NCI-H446 treated with DMSO at 0.1 percent for 48 hours (cell line): ENCODE measurements around the gene KIF18B.
A peak's percentile ranks its signal among the peaks of the same experiment; 100 is the strongest.
"Not testable (repeated sequence)": the region's sequence is repeated elsewhere in the genome, so short reads cannot be mapped to it uniquely, and the experiment has no call there.

Experiments used
- DNase-seq: peaks from one replicate; lab custom pipeline; 2025; lab: John Stamatoyannopoulos, UW

KIF18B gene

GRCh38 chr17:44969144-44969780 lies 21.7 kb upstream of the KIF18B start:
- DNase-seq: no peak

GRCh38 chr17:44968225-44969143 lies 20.9 kb upstream of the KIF18B start, which contains the start of gene C1QL1:
C1QL1 (minus strand) TSS chr17:44968303; CDS start chr17:44968048, 255 bp downstream.
- DNase-seq: peak; percentile 70

DNA sequence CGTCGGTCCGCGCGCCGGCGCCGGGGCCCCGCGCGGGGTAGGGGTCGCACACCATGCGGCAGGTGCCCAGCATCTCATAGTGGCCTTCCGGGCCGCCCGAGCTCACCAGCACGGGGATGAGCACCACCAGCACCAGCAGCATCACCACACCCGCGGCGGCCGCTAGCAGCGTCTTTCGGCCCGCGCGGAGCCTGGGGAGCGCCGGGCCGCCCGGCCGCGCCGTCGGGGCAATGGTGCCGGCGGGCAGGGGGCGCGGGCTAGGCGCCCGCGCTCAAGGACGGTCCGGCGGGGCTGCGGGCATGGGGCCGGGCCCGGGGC lies 20.3 kb upstream of the KIF18B start:
- no peak for DNase-seq

DNA sequence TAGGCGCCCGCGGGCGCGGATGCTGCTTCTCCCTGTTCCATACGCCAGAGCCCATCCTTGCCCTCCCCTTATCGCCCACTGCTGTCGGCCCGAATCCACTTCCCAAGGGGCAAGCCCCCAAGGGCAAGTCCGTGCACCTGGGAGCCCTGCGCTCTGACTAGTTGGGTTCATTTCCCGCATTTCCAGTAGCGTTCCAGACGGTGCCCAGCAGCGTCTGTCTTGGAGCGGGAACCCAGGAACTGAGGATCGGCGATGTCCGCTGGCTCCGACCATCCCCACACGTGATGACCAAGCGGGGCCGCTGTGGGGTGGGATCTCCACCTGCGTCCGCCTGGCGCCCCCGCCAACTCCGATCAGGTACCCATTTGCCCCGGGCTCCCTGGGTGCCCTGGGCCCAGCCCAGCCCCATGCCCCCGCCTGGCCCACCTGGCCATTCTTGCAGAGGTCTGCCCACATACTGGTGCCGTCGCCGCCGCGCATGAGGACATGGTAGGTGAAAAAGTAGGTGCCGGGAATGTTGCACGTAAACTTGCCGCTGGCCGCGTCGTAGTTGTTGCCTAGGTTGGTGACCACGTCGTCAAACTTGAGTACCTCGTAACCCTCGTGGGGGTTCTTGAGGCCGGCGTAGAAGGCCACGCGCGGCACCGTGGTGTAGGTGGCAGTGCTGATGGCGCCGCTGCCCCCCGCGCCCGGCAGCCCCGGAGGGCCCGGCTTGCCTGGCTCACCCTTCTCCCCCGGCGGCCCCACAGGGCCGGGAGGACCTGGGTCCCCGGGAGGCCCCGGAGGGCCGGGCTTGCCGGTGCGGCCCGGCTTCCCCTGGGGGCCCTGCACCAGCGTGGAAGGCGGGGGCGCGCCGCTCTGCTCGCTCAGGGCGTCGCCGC lies 19.7 kb upstream of the KIF18B start:
- no peak for DNase-seq

GRCh38 chr17:44966348-44967025 lies 18.9 kb upstream of the KIF18B start:
- DNase-seq: no peak

DNA sequence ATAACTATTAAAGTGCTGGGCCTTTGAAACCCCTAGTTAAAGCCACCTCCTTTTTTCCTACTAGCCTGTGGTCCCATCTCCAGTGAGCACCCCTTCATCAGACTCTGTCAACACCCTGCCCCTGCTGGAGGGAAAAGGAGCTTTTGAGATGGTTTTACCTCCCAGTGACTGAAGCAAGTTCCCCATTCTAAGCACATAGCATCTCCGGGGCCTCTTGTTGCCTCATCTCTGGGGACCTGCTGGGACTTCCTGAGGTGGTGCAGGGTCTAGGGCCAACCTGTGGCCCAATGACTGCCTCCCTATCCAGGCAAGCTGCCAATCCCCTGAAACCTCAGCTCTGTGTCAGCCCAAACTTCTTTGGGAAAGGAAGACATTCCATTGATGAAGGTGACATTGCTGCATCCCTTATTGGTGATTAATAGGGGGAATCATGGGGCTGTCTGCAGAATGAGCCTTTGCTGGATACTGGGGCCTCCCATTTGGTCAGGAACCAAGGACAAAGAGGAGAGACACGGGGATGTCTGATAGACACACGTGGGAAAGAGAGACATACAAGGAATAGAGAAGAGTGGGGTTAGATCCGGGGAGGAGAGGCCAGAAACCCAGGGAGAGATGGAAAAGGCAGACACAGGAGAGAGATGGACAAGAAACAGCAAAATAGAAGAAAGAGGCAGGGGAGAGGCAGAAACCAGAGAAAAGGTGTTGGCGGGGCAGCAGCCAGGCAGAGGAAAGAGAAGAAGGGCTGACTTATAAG lies 18.1 kb upstream of the KIF18B start:
- DNase-seq: no peak

GRCh38 chr17:44961921-44962350 lies 14.4 kb upstream of the KIF18B start:
- peak; percentile 8 for DNase-seq

DNA sequence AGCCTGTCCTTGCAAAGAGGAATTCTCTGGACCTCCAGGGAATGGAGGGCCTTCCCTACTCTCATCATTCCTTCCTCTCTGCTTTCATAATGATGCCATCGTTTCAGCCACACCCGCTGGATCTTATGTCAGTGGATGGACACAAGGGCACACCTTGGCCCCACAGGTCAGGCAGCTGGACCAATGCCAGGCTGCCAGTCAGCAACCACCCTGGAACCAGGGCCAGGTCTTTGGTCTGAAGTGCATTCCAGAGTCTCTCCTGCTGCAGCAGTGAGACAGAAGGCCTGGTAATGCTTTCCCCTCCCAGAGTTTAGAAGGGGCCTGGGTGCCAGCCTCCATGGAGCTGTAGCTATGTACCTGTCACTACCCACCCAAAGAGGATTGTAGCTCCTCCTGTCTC lies 13.1 kb upstream of the KIF18B start:
- DNase-seq: no peak

DNA sequence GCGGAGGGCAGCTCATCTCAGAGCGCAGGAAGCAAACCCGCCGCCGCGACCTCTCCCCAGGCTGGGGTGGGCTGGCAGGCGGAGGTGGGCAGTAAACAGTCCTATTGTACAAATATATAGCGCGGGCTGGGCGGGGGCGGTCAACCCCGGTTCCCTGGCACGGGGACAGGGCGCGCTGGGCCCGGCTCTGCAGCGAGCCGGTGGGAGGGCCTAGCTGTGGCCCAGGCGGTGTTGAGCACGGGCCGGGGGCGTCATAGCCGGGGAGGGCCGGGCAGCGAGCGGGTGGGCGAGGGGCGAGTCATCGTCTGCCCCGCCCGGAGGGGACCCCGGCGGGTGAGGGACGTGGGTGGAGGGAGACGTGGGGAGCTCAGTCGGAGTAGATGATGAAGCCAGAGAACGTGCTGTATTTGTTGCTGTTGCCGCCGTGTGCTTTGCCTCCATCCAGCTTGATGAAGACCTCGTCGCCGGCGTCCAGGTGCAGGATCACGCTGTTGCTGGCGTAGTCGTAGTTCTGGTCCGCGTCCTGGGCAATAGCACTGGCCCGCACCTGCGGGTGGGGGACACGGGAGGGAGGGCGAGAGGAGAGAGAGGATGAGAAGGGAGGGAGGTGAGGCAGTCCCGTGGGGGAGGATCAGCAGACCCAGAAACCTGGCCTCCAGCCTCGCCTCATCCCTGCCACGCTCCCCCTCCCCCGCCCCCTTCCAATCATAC lies 12.4 kb upstream of the KIF18B start:
- no peak for DNase-seq

GRCh38 chr17:44956998-44957981 lies 9.7 kb upstream of the KIF18B start:
- DNase-seq: no peak

DNA sequence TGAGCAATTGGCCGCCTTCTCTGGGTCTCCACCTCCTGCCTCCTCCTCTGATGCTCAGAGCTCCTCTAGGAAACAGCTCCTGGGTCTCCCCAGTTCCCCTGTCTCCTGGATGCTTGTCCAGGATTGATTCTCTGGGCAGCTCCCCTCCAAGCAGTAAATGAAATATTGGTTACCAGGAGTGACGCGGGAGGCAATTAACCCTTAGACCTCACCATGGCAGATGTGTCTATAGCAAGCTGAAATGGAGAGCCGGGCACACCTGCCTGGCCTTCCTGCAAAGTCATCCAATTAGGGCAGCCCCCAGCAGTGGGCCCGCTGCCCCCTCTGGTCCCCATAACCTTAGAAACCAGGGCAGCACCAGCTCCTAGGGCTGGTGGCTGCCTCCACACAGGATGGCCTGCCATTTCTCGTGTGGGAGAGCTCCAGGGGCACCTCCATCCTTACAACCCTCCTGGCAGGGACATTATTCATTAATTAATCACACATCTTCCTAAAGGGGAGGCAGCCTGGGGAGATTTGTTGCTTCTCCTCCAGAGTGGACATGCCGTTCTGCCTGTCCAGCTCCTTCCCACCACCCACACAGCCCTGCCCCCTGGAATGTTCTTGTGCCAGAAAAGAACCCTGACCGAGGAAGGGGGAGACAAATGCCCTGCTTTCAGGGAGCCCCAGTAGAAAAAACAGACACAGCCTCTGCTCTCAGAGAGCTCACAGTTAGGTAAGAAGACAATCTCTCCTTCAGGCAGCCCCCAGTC lies 8.3 kb upstream of the KIF18B start:
- DNase-seq: no peak

GRCh38 chr17:44952946-44953475 lies 5.4 kb upstream of the KIF18B start:
- no peak for DNase-seq

- no peak for DNase-seq
Observed at GRCh38 chr17:44948315-44948795, 782 bp upstream of the KIF18B start.

DNA sequence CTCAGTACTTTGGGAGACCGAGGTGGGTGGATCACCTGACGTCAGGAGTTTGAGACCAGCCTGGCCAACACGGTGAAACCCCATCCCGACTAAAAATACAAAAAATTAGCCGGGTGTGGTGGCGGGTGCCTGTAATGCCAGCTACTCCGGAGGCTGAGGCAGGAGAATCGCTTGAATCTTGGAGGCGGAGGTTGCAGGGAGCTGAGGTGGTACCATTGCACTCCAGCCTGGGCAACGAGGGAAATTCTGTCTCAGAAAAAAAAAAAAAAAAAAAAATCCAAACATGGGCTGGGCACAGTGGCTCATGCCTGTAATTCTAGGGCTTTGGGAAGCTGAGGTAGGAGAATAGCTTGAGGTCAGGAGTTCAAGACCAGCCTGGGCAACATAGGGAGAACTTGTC lies 1.9 kb downstream of the KIF18B start:
- DNase-seq: not testable (repeated sequence)

GRCh38 chr17:44942456-44942855 lies 5.1 kb downstream of the KIF18B start:
- peak; percentile 60 for DNase-seq

DNA sequence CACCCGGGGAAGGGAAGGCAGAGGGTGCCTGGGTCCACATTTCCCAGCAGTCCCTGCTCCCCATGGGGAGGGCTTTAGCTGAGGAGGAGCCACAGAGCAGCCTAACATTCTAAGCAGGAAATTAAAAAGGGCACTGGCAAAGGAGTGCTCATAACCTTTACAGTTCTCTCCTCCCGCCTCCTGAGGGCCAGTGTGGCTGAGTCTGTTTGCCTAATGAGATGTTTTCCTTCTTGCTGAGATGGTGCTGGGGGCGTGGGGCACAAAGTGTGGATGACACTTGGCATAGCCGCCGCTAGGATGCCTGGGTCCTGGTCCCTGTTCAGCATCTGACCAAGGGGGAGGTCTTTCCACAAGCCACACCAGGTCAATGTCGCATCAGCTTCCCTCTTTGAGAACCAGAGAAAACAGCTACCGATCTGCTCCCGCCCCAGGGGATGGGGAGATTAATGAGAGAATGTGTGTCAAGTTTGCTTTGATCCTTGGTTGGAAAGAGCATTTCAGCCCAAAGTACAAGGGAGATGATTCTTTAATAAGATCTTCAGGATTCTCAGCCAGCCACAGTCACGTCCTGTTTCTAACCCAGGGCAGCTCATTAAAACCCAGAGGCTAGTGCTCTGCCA lies 5.8 kb downstream of the KIF18B start:
- DNase-seq: no peak

DNA sequence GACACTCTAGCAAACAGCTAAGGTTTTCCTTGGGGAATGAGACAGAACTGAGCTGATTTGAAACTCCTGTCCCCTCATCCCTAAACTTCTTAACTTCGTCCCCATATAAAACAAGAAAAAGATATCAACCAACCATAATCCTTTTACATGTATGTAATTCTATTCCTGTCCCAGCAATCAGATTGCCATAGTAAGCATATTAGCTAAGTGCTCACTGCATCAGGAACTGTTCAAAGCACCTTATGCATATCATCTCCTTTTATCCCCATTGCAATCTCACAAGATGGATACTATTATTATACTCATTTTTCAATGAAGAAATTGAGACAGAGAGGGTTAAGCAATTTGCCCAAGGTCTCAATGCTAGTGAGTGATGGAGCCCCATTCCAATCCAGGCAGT lies 6.8 kb downstream of the KIF18B start:
- DNase-seq: no peak

GRCh38 chr17:44940317-44940716 lies 7.3 kb downstream of the KIF18B start:
- no peak for DNase-seq
